ENCODE data around the gene TMEM245.

The TMEM245 gene

DNA sequence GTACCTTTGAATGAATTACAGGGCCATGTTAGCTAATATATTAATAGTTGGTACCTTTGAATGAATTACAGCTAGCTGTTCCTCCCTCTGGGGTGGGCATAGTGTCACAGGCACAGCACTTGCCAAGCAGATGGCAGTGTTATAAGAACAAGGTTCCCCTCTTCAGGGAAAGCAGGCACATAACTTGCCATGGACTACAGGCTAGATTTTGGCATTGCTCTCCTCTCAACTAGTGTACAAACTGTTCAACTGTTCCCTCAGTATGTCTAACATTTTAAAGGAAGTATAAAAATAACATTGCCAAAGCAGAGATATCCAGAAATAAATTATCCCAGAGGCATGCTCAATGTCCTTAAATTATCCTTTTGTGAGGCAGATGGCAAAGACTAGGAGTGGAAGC is 151.8 kb downstream of the TMEM245 start:
- no peaks in the 10 kb centered on the region for H3K4me1 ChIP-seq (ENCODE audit: control extremely low read depth in 1 of 4, control insufficient read depth in 4 of 4, insufficient read depth in 4 of 4, low read length in 3 of 4)
- H3K27ac ChIP-seq (ENCODE audit: insufficient read depth in 1 of 2, low read depth in 1 of 2, low read length in 2 of 2, poor library complexity in 1 of 2, severe bottlenecking in 2 of 2) = no peak overlapping the region
- peaks cover 0 to 6% (median 3%) of the 10 kb centered on the region in 5 experiments for H3K9me3 ChIP-seq (ENCODE audit: control extremely low read depth in 1 of 5, control insufficient read depth in 4 of 5, insufficient read depth in 2 of 5, low read depth in 1 of 5, low read length in 4 of 5)
- peaks cover 0 to 29% (median 1%) of the 10 kb centered on the region in 4 experiments for H3K36me3 ChIP-seq (ENCODE audit: control insufficient read depth in 4 of 4, insufficient read depth in 4 of 4, low read length in 3 of 4)
- no peak for DNase-seq
- H3K4me3 ChIP-seq (ENCODE audit: control insufficient read depth in 1 of 7, extremely low read depth in 1 of 7, insufficient read depth in 4 of 7, low read depth in 2 of 7, low read length in 6 of 7) = no peak overlapping the region
- H3K27me3 ChIP-seq (replicated peaks in 2 of 5; ENCODE audit: control insufficient read depth in 4 of 5, insufficient read depth in 5 of 5, low read length in 4 of 5) = no peaks in the 10 kb centered on the region
- ChIA-PET CTCF (interaction anchor here (0.6 to 2.0 kb wide), 2 partner anchors 14 to 28 kb away, joined by 3 to 10 read pairs; no protein-coding TSS in a partner anchor), POLR2A (no interaction called here)
